Adipocyte (in vitro differentiated cells): ENCODE measurements around the gene CDK11B.
"Not testable (repeated sequence)": the region's sequence is repeated elsewhere in the genome, so short reads cannot be mapped to it uniquely, and the experiment has no call there.

Experiments used
- DNase-seq: peaks from one replicate; pipeline ENCODE4 v3.0.0-alpha.2; 2015; ENCODE audit warnings: low read depth
- H3K27me3 ChIP-seq: replicated peaks from 2 replicates; pipeline ENCODE4 v1.7.0; 2013; ENCODE audit warnings: mild to moderate bottlenecking, low read length, moderate library complexity; ENCODE audit not compliant: control insufficient read depth, insufficient read depth
- H3K36me3 ChIP-seq: 2 replicates; pipeline ENCODE4 v1.7.0; 2013; ENCODE audit warnings: low read length, mild to moderate bottlenecking, moderate library complexity; ENCODE audit not compliant: control insufficient read depth, insufficient read depth, severe bottlenecking
- H3K4me1 ChIP-seq: 2 replicates; pipeline ENCODE4 v1.7.0; 2013; ENCODE audit warnings: mild to moderate bottlenecking, low read length, moderate library complexity; ENCODE audit not compliant: control insufficient read depth, insufficient read depth
- H3K4me3 ChIP-seq: 2 replicates; pipeline ENCODE4 v1.7.0; 2013; ENCODE audit warnings: mild to moderate bottlenecking, low read length, moderate library complexity
- H3K9ac ChIP-seq: 2 replicates; pipeline ENCODE4 v1.7.0; 2013; ENCODE audit warnings: mild to moderate bottlenecking, low read length, moderate library complexity
- H3K9me3 ChIP-seq: 2 replicates; pipeline ENCODE4 v1.7.0; 2013; ENCODE audit warnings: mild to moderate bottlenecking, low read length, moderate library complexity; ENCODE audit not compliant: control insufficient read depth

The CDK11B gene

DNA sequence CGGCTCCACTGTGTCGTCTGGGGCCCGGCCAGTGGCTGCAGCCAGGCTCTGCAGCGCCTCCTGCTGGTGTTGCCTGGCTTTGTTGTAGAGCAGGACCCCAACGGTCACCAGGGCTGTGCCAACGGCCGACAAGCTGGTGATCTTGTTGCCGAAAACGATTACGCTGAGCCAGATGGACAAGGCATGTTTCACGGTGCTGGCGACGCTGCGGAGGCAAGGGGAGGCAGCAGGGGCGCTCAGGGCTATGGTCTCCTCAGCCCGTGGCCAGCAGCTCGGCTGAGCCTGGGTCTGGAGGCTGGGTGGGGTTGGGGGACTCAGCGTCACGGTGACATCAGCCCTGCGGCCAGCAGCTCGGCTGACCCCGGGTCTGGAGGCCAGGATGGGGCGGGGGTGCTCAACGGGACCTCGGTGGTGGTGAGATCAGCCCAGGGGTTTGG, 7.0 kb upstream of the CDK11B start:
- Histone ChIP-seq H3K4me3 (no peak overlapping the region), H3K36me3 (peaks cover 40% of the 10 kb centered on the region), H3K9ac (no peak overlapping the region), H3K27me3 (no peaks in the 10 kb centered on the region), H3K9me3 (no peaks in the 10 kb centered on the region), H3K4me1 (peaks cover 13% of the 10 kb centered on the region)
- peak; percentile 25 for DNase-seq

GRCh38 chr1:1664941-1665814, 6.4 kb upstream of the CDK11B start:
- no peak overlapping the region for H3K4me3 ChIP-seq
- no peak for DNase-seq

GRCh38 chr1:1664318-1664717, 5.5 kb upstream of the CDK11B start:
- DNase-seq, H3K27me3 ChIP-seq, H3K9me3 ChIP-seq, H3K9ac ChIP-seq, H3K4me3 ChIP-seq: not testable (repeated sequence)
- Histone ChIP-seq H3K36me3 (peaks cover 30% of the 10 kb centered on the region), H3K4me1 (peaks cover 13% of the 10 kb centered on the region)

More at GRCh38 chr1:1664941-1665814, 6.4 kb upstream of the CDK11B start:
- Histone ChIP-seq H3K36me3 (peaks cover 37% of the 10 kb centered on the region), H3K9me3 (no peaks in the 10 kb centered on the region), H3K27me3 (no peaks in the 10 kb centered on the region), H3K9ac (no peak overlapping the region), H3K4me1 (peaks cover 13% of the 10 kb centered on the region)

DNA sequence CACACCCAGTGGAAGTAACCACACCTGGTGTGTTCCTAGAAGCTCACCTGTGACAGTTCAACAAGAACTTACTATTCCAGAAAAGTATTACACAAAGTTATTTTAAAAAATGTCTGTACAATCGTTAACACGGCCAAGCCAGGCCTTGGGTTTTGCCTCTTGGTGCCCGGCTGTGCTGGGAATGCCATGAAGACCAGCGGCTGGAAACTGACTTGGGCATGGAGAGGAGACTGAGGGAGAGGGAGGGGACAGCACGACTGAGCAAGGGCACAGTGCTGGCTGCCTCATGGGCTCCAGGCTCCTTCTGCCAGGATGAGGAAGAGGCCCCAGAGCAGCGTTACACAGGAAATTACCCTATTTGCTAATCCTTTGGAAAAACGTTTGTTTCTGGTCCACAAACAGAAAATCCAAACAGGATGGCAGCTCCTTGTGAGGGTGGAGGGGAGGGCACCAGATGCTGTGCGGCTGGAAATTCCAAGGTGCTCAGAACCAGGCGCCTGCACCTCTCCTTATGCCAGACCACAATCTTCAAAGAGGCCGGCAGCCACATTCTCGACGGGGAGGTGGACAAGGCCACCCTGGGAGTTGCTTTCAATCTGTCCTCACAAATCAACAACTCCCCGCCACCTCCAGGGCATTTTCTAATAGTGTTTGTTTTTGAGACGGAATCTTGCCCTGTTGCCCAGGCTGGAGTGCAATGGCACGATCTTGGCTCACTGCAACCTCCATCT, 4.2 kb upstream of the CDK11B start:
- Histone ChIP-seq H3K4me1 (peaks cover 13% of the 10 kb centered on the region), H3K36me3 (peaks cover 22% of the 10 kb centered on the region), H3K4me3 (peak overlapping the region; percentile 52), H3K9ac (peak overlapping the region; percentile 77)
- not testable (repeated sequence) for H3K27me3 ChIP-seq, H3K9me3 ChIP-seq
- DNase-seq, result peak; percentile 12

GRCh38 chr1:1662392-1662791, 3.6 kb upstream of the CDK11B start:
- Histone ChIP-seq H3K36me3 (peaks cover 20% of the 10 kb centered on the region), H3K4me3 (peak overlapping the region; percentile 52), H3K4me1 (peaks cover 13% of the 10 kb centered on the region), H3K9ac (peak overlapping the region; percentile 77)
- H3K9me3 ChIP-seq, H3K27me3 ChIP-seq: not testable (repeated sequence)
- DNase-seq, result peak; percentile 78

- H3K27me3 ChIP-seq, DNase-seq, H3K4me1 ChIP-seq, H3K9ac ChIP-seq, H3K9me3 ChIP-seq, H3K4me3 ChIP-seq: not testable (repeated sequence)
- H3K36me3 ChIP-seq, result peaks cover 55% of the 10 kb centered on the region
Measured at GRCh38 chr1:1648265-1648664, 10.5 kb downstream of the CDK11B start.

DNA sequence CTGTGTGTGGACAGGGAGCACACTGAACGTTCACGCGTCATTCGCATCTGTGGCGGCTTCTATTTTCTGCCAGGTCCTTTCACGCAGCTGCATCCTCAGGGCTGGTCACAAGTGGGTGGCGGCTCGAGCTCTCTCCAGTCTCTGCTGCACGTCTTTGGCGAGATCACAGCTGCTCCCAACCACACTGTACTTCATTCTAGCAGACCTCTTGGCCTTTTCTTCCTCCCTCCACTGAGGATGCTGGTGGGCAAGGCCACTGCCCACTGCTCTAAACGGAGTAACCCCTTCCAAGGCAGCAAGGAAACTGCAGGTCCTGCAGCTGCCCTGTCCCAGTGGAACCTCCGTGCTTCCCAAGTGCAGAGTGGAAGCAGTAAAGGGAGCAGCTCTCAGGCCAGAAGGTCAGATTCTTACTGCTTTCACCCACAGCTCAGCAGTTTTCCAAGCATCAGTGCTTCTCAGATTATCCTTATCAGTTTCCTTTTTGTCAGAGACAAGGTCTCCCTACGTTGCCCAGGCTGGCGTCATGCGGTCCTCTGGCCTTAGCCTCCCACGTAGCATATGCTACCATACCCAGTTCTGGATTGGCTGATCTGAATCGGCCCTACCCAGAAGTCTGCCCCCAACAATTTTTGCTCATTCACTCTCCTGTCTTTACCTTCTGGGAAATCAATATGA, 11.1 kb downstream of the CDK11B start:
- not testable (repeated sequence) for H3K9ac ChIP-seq, H3K27me3 ChIP-seq, DNase-seq, H3K9me3 ChIP-seq, H3K4me1 ChIP-seq, H3K4me3 ChIP-seq
- peaks cover 55% of the 10 kb centered on the region for H3K36me3 ChIP-seq

DNA sequence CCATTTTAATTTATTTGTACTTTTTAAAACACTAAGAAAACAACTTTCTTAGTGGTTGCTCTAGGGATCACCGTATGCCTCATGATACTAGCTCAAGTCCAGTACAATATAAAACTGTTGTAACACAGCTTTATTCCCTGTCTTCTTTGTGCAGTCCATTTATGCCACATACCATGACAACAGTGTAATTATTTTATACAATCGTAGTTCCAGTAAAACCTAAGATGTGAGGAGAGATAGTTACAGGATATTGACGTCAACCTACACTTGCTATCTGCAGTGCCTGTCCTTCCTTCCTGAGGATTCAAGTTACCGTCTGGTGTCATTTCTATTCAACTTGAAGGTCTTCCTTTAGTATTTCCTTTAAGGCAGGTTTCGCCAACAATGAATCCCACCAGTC, 12.5 kb downstream of the CDK11B start:
- not testable (repeated sequence) for H3K27me3 ChIP-seq, H3K4me1 ChIP-seq, DNase-seq, H3K9ac ChIP-seq, H3K4me3 ChIP-seq, H3K9me3 ChIP-seq
- H3K36me3 ChIP-seq, result peaks cover 41% of the 10 kb centered on the region

DNA sequence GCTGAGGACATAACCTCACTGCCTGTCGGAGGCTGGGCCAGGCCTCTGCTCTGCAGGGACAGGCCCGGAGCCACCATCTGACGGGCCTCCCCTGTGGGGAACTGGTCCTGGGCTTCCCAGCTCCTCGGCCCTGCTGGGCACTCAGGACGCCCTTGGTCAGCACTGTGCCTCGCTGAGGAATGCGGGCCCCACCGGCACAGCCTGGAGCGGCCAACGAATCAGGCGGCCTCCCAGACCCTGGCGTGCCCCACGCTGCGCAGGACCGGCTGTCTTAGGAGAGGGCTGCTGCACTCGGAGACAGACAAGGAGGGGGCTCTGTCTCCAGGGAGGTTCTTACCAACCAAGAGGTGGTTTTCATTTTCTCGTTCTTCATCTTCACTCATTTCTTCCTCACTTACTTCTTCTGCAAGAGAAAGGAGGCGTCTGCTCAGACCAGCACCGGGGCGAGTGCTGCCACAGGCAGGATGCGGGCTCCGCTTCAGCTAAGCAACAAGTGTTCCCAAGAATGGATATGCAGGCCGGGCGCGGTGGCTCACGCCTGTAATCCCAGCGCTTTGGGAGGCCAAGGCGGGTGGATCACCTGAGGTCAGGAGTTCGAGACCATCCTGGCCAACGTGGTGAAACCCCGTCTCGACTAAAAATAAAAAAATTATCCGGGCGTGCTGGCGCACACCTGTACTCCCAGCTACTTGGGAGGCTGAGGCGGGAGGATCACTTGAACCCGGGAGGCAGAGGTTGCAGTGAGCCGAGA, 17.9 kb downstream of the CDK11B start:
- not testable (repeated sequence) for H3K4me1 ChIP-seq, H3K27me3 ChIP-seq, H3K9ac ChIP-seq, H3K9me3 ChIP-seq, H3K4me3 ChIP-seq, DNase-seq
- H3K36me3 ChIP-seq, result peaks cover 12% of the 10 kb centered on the region

GRCh38 chr1:1640081-1640480, 18.7 kb downstream of the CDK11B start:
- not testable (repeated sequence) for H3K4me1 ChIP-seq, DNase-seq, H3K4me3 ChIP-seq, H3K9me3 ChIP-seq, H3K9ac ChIP-seq, H3K27me3 ChIP-seq
- H3K36me3 ChIP-seq, result peaks cover 12% of the 10 kb centered on the region
